ENCODE measurements around the gene PNPLA6.
"Not testable (repeated sequence)": the region's sequence is repeated elsewhere in the genome, so short reads cannot be mapped to it uniquely, and the experiment has no call there.

Gene PNPLA6

DNA sequence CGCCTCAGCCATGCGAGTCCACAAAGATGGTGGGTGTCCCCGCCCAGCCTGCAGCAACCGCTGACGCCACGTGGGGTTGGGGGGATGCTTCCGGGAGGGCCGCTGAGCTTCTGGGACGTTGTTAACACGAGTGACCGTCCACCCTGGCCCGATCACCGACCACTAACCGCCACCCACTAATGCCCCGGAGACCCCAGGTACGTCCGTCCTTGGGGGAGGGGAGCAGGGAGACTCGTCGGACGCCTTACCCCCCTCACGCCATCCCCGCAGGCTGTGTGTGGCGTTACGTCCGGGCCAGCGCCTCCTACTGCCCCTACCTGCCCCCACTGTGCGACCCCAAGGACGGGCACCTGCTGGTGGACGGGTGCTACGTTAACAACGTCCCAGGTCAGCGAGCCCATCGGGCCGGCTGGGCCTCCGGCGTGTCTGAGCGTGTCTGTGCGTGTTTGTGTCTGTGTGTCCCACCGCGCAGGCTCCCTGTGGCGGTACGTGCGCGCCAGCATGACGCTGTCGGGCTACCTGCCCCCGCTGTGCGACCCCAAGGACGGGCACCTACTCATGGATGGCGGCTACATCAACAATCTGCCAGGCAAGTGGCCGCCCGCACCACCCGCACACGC lies 21.3 kb downstream of the PNPLA6 start:
- no peak for DNase-seq

DNA sequence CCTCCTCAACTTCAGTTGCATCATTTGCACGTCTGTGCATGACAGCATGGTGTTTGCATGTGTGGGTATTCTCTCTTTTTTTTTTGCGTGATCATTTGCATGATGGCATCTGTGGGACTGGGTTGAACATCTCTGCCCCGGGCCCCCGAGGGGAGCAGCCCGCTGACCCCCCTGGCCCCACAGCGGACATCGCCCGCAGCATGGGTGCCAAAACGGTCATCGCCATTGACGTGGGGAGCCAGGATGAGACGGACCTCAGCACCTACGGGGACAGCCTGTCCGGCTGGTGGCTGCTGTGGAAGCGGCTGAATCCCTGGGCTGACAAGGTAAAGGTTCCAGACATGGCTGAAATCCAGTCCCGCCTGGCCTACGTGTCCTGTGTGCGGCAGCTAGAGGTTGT lies 23.1 kb downstream of the PNPLA6 start:
- no peak for DNase-seq

DNA sequence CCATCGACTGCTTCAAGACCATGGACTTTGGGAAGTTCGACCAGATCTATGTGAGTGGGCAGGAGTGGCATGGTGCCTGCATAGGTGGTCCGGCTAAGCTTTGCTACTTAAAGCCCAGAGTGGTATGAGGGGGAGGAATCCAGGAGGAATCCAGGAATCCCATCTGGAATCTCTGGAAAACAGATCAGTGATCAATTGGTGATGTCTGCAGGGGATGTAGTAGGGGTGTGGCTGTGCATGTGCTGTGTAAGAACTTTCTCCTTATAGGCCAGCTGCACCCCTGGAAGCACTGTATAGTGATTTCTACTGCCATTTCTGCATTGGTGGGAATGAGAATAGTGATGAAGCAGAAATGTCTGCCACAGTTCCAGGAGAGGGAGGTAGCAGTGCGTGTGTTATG lies 23.6 kb downstream of the PNPLA6 start:
- no peak for DNase-seq

DNA sequence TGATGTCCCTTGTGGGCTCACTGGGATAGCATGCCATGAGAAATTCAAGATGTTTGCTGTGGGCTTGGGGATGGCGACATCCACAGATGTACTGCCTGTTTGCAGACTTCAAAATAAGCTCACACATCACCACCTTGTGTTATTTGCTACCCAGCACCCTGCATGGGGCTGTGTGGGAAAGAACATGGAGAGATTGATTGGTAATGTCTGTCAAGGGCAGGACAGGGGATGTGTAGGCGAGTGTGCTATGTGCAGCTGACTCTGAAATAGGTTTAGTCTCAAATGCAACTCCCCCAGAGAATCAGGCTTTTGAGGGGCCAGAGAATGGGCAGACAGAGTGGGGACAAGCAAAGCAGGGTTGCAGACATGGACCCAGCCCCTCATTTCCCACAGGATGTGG lies 24.7 kb downstream of the PNPLA6 start:
- DNase-seq: no peak

DNA sequence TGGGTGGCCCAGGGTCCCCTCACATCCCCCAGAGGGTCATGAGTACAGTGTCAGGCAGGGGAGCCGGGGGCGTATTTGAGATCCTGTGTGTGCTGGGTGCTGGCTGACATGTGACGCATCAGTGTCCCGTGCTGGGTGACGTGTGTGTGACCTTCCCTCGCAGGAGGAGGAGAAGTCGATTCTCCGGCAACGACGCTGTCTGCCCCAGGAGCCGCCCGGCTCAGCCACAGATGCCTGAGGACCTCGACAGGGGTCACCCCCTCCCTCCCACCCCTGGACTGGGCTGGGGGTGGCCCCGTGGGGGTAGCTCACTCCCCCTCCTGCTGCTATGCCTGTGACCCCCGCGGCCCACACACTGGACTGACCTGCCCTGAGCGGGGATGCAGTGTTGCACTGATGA lies 25.8 kb downstream of the PNPLA6 start:
- no peak for DNase-seq

DNA sequence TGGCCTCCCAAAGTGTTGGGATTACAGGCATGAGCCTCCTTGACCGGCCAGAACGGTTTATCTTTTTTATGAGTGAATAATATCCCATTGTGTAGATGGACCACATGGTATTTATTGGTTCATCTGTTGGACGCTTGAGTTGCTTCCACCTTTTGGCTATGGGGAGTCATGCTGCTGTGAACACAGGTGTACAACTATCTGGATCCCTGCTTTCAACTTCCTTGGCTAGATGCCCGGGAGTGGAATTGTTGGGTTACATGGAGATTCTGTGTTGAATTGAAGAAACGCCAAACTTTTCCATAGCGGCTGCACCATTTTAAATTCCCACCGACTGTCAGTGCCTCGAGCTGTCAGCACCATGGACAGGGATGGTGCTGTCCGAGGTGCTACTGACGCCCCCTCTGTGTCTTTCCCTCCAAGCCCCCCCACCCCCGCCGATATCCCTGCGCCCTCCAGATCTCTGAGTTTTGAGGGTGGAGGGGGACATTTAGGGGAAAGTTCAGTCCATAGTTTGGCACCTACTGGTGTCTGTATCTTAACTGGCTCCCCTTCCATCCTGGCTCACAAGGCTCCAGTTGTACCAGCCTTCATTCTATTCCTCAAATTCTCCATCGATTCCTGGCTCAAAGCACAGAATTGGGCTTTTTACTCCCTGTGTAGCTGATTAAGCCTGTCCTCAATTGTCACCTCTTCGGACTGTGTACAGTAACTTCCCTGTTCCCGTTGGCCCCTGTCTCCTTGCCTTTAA lies 27.3 kb downstream of the PNPLA6 start:
- DNase-seq: no peak

DNA sequence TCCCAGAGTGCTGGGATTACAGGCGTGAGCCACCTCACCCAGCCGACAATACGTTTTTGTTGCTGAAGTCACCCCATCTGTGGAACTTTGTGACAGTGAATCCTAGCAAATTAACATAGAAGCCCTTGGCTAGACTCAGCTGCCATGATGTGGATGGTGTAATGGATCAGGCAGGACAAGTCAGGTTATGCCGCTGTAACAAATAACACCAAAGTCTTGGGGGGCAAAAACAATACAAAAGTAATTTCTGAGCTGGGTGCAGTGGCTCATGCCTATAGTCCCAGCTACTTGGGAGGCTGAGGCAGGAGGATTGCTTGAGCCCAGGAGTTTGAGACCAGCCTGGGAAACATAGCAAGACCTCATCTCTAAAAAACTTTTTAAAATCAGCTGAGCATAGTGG lies 29.3 kb downstream of the PNPLA6 start:
- DNase-seq: no peak

DNA sequence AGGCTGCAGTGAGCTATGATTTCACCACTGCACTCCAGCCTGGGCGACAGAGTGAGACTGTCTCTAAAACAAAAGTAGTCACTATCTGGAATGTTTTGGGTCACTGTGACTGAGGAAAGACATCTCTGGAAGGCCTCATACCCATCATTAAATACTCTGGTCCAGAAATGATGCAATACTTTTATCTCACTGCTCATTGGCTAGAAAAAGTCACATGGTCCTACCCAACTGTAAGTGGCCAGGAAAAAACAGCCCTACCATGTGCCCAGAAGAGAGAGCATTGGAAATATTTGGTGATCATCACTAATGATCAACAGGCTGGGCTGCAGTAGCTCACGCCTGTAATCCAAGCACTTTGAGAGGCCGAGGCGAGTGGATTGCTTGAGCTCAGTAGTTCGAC lies 29.8 kb downstream of the PNPLA6 start:
- DNase-seq: no peak

DNA sequence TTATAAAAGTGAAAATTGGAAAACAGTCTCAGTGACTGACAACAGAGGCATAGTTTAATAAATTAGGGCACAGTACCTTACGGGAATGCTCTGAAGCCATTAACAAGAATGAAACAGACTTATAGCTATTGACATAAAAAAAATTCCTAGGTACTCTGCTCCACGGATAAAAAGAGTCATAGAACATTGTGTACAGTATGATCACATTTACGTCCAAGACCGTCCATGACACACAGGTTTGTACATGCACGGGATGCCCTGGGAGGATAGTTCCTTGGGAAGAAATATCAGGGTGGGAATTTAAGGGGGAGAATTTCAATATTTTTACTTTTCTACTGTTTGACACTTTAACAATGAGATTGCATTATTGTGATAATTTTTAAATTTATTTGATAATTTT lies 35.2 kb downstream of the PNPLA6 start:
- no peak for DNase-seq

DNA sequence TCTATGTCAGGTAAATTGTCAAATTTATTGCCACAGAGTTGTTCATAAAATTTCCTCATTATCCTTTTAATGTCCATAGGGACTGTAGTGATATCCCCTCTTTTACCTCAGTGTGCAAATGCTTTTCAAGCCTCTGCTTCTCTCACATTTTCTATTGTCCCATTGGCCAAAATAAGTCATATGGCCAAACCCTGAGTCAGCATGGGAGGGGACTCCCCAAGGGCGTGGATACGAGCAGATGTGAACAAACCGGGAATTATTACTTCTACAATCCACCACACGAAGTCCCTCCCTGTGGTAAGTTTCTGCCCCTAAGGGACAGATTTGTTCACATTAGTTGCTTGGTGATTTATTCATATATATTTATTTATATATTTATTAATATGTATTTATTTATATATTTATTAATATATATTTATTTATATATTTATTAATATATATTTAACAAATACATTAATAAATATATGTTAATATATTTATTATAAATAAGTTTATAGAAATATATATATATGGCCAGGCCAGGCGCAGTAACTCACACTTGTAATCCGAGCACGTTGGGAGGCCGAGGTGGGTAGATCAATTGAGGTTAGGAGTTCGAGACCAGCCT lies 40.0 kb downstream of the PNPLA6 start:
- DNase-seq: no peak

DNA sequence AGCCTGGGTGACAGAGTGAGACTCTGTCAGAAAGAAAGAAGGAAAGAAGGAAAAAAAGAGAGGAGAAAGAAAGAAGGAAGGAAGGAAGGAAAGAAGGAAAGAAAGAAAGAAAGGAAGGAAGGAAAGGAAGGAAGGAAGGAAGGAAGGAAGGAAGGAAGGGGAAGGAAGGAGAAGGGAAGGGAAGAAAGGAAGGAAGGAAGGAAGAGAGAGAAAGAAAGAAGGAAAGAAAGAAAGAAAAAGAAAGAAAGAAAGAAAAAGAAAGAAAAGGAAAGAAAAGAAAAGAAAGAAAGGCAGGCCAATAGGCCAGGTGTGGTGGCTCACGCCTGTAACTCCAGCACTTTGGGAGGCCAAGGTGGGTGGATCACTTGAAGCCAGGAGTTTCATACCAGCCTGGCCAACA lies 41.9 kb downstream of the PNPLA6 start:
- not testable (repeated sequence) for DNase-seq

DNA sequence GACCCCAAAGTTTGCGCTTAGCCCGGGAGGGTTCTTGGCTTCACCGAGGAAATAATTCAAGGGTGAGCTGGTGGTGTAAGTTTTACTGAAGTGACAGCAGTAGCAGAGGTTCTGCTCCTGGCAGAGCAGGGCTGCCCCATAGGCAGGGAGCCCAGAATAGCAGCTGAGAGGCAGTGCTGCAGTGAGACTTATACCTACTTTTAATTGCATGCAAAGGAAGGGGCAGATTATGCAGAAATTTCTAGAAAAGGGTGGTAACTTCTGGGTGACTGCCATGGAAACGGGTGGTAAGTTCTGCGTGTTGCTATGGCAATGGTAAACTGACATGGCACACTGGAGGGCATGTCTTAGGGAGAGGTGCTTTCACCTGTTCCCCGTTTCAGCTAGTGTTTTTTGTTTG lies 42.6 kb downstream of the PNPLA6 start:
- DNase-seq: no peak

DNA sequence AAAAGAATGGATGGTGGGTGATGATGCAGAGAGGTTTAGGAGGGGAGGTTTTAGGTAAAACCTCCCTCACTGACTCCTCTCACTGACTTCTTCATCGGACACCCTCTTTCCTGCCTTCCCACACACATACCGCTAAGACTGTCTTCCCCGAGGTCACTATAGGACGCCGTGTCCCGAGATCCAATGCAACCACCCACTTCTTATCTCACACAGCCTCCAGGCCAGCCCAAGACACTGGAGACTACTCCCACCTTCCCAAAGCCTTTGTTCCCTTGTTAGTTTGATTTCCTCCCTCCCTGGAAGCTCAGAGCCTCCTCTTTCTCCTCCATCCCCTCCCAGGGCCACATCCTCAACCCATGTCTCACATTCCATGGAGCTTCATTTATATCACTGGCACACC lies 43.7 kb downstream of the PNPLA6 start:
- no peak for DNase-seq

DNA sequence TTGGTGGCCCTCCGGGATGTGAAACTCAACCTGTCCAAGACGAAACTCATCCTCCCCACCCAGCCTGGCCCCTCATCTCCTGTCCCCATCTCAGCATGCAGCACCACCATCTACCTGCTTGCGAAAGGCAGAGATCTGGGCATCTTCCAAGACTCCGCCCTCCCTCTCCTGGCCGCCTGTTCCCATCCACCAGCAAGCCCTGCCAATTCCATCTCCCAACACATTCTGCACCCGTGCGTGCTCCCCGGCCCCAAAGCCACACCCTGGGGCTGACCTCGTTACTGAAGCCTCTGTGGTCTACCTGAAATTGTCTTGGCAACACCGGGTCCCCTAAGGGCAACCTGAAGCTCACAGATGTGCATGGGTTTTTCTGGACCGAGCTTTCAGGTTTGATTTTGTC lies 46.9 kb downstream of the PNPLA6 start:
- DNase-seq: no peak

DNA sequence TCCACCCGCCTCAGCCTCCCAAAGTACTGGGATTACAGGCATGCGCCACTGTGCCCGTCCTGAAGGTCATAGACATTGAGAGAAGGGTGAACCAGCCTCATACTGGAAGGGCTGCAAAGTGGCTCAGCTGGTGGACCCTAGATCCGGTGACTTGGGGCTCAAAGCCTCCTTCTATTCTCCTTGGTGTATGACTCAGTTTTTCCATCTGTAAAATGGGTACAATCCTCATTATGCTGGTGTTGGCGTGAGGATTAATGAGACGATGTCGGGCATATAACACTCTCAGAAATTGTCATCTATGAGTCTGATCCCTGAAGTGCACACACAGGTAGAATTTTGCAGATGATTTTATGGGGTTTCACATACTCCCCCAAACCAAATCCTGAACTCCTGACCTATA lies 54.3 kb downstream of the PNPLA6 start:
- DNase-seq: no peak

DNA sequence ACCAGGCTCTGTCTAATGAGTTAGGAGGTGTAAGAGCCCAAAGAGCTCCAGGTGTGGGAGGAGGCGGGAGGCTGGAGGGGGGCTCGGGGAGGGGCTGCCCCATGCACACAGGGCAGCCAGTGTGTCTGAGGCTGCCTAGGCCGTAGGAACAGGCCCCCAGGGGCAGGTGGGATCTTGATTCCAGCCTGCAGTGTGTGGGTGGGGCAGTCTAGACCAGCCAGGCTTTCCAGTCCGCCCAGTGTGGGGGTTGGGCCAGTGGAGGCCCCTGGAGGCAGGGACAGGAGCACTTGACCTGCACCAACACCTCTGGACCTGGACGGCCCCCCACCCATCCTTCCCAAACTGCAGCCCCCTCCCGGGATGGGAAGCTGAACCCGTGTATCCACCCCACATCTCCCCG lies 54.7 kb downstream of the PNPLA6 start:
- DNase-seq: no peak

DNA sequence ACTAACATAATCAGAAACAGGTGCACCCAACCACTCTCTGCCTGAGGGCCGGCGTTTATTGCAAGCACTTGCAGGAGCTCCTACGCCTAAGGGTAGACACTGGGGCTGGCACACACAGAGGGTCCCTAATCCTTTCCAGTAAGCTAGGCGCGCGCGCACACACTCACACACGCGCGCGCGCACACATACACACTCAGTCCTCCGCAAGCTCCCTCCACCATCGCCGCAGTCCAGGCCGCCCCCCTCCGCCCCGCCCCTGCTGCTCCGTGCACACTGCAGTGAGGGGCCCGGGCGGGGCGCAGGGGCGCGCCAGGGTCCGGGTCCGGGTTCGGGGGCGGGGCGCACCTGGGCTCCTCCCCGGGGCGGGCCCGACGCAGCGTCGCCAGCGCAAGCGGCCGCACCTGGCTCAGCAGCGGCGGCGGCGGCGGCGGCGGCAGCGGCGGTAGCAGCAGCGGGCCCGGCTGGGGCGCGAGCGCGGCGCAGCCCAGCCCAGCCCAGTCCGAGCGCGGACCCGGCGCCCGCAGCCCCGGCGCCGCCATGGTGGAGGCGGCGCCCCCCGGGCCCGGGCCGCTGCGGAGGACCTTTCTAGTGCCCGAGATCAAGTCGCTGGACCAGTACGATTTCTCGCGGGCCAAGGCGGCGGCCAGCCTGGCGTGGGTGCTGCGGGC lies 60.1 kb downstream of the PNPLA6 start, which contains the start of gene CAMSAP3:
Gene CAMSAP3 (plus strand): TSS at position 398 of the 668 bp plus-strand sequence. CDS start 140 bp downstream, at position 538.
- DNase-seq: peak; percentile 13

DNA sequence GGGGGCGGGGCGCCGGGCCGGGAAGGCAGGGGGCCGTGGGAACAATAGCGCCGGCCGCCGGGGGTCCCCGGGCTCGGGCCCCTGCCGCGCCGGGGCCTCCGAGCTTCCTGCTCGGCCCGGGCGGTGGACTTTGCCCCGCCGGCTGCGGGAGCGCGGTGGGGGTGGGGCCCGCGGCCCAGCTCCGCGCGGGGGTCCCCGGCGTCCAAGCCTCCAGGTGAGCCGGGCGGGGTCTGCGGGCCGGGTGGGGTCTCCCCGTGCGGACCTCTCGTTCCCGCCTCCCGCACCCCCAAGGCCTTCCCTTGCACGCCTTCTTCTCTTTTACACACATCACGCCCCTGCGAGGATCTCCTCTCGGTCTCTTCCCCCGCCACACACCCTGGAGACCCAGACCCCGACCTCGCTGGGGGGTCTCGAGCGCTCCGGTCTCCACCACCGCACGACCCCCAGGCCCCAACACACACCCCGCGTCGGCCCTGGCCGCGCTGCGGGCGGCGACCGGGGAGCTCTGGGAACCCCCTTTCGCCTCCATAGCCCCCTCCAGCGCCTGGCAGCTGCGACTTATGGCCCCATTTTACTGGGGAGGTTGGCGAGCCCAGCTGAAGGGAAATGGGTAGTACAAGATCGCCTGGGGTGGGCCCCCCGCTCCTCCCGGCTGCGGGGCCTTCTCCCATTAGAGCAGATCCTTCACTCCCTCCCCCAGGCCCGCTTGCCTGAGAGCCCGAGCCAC lies 60.9 kb downstream of the PNPLA6 start:
- no peak for DNase-seq

DNA sequence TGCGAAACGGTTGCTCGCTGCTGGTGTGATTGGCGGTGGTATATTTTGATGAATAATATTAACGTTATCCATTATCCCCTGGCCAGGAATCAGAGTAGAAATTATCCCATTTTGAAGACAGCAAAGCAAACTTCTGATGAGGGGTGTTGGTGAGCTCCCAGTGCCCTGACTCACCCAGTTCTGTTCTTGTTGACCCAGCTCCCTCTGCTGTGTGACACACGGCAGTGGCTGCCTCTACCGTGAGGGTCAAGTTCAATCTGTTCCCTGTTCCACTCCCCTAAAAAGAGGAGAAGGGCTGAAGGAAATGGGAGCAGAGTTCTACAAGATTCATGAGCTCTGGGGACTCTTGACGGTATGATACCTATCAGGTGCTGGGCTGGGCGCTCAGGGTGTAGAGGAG lies 62.2 kb downstream of the PNPLA6 start:
- no peak for DNase-seq

DNA sequence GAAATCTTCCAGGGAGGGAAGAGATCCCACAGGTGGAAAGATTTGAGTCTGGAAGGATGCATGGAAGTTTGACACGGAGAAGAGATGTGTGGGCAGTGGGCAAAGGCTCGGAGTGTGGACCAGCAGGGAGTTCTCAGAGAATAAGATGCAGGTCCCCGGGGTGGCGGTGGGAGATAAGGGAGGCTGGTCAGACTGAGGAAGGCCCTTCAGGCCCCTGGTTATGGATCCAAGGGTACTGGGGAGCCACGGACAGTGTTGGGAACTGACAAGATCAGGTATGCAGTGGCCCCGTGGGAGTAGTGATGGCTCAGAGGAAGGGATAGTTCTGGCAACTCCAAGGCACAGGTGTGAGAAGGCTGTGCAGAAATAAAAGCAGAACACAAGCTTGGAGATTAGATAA lies 62.7 kb downstream of the PNPLA6 start:
- DNase-seq: no peak

DNA sequence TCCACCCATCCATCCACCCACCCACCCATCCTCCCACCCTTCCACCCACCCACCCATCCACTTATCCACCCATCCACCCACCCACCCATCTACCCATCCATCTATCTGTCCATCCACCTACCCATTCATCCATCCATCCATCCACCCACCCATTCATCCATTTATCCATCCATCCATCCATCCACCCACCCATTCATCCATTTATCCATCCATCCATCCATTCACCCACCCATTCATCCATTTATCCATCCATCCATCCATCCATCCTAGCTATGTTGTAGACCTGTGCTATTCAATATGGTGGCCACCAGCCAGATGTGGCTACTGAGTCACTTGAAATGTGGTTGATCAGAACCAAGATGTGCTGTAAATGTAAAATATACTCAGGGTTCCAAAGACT lies 65.2 kb downstream of the PNPLA6 start:
- no peak for DNase-seq

DNA sequence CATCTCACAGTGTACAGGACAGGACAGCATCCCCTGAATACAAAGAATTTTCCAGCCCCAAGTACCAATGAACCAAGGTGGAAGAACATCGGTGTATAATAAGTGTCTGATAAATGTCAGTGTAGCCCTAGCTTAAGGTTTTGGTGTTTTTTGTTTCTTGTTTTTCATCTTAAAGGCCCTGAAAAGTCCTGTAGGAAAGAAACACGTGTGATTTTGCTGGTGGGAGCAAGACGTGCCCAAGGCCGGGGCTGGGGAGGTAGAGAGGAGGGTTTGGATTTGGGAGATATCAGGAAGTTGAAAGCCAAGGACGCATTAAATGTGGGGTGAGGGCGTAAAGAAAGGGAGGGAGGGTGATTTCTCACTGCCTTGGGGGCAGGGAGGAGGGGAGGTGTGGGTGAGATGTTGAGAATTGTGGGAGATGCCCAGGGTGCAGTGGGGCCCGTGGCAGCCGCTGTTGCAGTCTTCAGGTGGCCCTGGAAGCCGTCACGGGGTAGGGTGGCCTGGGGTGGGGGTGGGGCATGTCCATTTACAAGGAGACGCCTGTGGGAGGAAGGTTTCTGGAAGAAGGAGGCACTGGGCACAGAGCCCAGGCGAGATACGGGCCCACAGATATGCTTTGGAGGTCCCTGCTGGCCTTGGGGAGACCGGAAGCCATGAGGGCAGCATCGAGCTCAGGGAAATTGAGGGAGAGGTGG lies 66.9 kb downstream of the PNPLA6 start:
- DNase-seq: no peak

Data from fibroblast of skin of right quadriceps (primary cell).